Body of pancreas (tissue), 4 donors: Measurements from ENCODE around the gene TNFRSF8.

ENCODE experiments used
- POLR2A ChIP-seq, 3 donors: fragments of 450-650 bp; IDR thresholded peaks; one replicate each; pipeline ENCODE4 v1.6.1; 2016; ENCODE audit warnings: antibody characterized with exemption in 3 of 3, mild to moderate bottlenecking in 2 of 3
- TF ChIP-seq, protein P1 (sequence below), 7 experiments: fragments of 450-650 bp in 4 of 7; fragments of 200-600 bp in 3 of 7; sonication (generic) in 3 of 7; IDR thresholded peaks; one replicate each; pipeline ENCODE4 v1.5.1; 2016 to 2019; ENCODE audit warnings: antibody characterized with exemption in 7 of 7

- TF ChIP-seq, protein P1, sequence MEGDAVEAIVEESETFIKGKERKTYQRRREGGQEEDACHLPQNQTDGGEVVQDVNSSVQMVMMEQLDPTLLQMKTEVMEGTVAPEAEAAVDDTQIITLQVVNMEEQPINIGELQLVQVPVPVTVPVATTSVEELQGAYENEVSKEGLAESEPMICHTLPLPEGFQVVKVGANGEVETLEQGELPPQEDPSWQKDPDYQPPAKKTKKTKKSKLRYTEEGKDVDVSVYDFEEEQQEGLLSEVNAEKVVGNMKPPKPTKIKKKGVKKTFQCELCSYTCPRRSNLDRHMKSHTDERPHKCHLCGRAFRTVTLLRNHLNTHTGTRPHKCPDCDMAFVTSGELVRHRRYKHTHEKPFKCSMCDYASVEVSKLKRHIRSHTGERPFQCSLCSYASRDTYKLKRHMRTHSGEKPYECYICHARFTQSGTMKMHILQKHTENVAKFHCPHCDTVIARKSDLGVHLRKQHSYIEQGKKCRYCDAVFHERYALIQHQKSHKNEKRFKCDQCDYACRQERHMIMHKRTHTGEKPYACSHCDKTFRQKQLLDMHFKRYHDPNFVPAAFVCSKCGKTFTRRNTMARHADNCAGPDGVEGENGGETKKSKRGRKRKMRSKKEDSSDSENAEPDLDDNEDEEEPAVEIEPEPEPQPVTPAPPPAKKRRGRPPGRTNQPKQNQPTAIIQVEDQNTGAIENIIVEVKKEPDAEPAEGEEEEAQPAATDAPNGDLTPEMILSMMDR (IDR thresholded peaks at IDR 0.05): no peak
- TF ChIP-seq POLR2A (IDR thresholded peaks at IDR 0.05): no peak
Observed at GRCh38 chr1:12173041-12173509, 110.0 kb downstream of the TNFRSF8 start.
